ENCODE data around the gene SLC25A24. TPM values are rescaled to one million over a fixed set of nuclear protein-coding genes. Genes with fewer than 3 reads are reported as not detected.
"Not testable (repeated sequence)": the region's sequence is repeated elsewhere in the genome, so short reads cannot be mapped to it uniquely, and the experiment has no call there.

The SLC25A24 gene
- total RNA-seq (2014; rRNA removed; shearing (Covaris generic)): 28.7 and 32.2 TPM in 2 replicates

DNA sequence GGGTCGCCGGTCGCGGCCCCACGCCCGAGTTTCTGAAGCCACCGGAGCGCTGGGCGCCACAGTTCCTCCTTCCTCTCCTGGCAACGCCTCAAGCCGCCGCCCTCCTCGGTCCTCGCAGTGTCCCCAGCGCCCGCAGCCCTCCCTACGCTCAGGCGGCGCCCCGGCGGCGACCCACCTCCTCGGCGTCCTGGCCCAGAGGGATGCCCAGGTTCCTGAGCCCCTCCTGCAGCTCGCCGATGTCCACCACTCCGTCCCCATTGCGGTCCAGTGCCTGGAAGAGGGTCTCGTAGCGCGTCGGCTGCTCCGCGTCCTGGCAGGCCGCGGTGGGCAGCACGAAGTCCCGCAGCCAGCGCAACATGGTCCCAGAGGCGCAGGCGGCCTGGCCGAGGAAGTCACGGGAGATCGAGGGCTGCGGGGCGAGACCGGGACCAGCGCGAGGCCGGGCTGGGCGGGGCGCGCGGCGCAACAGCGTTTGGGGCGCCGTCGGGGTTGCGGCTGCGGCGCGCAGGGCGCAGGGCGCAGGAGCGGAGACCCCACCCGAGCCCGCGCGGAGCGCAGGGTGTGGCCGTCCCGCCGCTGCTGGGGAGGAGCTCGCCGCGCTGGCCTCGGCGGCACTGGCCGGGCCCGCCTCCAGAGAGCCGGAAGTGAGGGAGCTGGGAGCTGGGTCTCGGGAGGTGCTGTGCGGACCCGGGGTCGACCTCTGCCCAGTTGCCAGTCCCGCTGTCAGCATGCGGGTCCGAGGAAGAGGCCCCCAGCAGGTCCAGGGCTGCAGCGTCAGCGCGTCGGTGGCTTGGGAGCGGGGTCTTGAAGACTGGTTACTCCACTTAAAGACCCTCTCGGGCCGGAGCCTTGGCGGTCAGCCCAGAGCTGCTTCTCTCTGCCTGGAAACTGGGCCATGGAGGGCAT lies at the start of gene SLC25A24:
TSS of gene SLC25A24 (minus strand) at position 563 of the 906 bp plus-strand sequence. CDS start at position 358, 205 bp downstream.
- DNase-seq (ENCODE audit: low spot score): peak; percentile 75

DNA sequence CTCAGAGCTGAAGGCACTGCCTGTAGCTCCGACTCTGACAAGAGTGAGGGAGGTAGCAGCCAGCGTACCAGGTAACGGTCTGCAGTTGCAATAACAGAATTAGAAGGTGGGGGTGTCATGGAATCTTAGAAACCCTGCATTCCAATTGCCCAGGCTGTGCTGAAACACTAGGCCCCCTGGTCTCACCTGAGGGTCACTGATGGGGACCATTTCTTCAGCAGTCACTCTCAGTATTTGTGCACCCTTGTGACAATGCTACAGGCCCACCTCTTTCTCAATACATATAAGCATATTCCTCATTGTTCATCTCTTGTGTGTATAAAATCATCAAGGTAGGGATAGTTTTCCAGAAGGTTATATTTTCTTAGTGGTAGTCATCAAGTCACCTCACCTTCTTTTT lies 43.8 kb upstream of the SLC25A24 start, which contains the start of gene NBPF4:
TSS of gene NBPF4 (minus strand) at position 101 of the 400 bp plus-strand sequence. CDS start 315 bp downstream, outside the sequence.
- not testable (repeated sequence) for DNase-seq (ENCODE audit: low spot score)

DNA sequence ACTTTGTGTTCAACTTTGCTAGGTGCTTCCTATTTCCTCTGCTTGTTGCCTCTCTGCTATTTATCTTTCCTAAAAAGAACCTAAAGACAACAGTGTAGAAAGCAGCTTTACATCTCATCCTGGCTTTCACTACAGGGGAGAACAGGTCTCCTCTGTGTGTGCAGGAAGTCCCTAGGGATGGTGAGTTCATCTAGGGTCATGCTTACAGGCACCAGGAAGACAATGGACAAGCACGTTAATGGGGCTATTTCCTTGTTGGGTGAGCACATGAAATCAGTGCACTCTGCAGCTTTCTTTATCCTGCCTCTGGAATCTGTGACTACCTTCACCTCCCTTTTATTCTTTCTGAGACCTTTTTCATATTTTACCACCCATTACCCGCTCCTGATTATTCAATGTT lies 39.3 kb upstream of the SLC25A24 start:
- DNase-seq (ENCODE audit: low spot score): not testable (repeated sequence)

DNA sequence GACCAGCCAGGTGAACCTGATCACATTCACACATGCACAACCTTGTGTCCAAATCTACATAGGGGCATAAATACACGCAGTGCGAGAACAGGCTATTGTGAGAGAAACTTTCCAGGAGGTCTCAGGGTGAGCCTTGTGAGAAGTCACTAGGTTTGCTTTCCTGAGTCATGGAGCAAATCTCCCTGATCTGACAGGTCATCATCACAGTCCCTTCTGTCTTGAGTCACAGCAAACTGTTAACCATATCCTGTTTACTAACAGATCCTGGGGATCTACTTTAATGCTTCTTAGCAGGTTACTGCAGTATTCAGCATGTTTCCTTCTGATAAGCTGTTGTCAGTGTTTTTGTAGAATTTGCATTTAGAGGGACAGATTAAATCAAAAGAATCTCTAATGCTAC lies 35.2 kb upstream of the SLC25A24 start:
- not testable (repeated sequence) for DNase-seq (ENCODE audit: low spot score)

DNA sequence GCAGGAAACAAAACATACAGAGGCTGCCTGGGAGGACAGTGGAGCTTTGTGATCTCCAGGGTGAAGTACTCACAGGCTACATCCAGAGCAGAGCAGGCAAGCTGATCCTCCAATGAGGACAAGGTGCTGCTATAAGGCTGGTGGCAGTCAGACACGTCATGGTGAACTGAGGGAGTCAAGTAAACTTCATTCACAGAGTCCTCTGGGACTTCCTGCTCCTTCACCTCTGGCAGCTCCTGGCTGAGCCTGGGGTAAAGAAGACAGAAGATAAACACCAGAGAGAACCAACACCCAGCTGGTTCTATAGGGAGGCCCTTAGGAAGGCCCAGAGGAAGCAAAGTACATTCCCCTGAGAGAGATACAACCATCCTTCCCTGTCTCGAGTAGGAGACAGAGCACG lies 32.0 kb upstream of the SLC25A24 start:
- not testable (repeated sequence) for DNase-seq (ENCODE audit: low spot score)

DNA sequence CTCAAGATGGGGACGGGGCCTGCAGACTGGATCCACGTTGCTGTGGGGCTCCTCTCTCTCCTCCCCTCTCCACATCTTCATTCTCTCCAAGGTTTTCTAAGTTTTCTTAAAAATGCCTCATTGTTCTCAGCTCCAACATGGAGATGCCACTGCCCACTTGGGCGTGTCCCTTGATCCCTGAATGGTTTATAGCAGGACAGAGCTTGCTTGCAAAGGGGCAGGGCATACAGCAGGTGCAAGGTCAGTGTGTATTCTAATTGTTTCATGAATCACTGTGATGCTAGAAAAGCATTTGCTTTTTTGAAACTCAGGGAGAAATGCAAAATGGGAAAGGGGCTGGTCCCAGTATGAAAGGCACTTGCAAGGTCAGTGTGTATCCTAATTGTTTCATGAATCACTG lies 29.8 kb upstream of the SLC25A24 start:
- not testable (repeated sequence) for DNase-seq (ENCODE audit: low spot score)

DNA sequence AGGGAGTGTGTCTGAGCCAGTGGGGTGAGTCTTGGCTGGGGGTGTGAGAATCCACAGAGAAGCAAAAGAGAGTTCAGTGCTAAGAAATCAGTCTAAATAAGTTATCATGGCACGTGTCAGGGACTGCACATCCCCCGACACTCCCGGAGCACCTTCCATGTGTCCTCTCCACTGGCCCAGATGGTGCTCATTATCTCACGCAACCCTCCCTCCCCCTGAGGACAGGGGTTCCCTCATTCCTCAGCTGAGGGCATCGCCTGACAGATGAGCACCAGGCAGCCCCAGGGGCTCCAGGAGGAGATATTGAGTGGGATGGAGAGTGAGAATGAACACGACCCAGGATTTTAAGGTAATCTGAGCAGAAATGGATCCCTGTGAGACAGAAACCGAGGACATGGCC lies 27.6 kb upstream of the SLC25A24 start:
- not testable (repeated sequence) for DNase-seq (ENCODE audit: low spot score)

DNA sequence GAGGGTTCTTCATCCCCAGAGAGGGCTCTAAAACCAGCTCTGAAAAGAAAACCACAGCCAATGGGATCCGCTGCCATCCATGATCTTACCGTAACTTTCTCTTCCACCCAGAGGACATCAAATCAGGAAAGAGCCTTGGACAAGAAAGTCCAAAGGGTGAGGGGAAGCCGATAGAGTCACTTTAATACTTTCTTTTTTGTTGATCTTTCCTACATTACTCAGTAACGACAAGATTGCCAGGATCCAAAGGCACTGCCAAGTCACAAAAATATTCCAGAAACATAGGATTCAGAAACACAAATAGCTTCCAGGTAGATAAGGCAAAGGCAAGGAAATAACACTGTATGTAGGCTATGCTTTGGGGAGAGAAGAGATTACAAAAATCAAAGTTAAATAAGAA lies 26.7 kb upstream of the SLC25A24 start:
- DNase-seq (ENCODE audit: low spot score): not testable (repeated sequence)

DNA sequence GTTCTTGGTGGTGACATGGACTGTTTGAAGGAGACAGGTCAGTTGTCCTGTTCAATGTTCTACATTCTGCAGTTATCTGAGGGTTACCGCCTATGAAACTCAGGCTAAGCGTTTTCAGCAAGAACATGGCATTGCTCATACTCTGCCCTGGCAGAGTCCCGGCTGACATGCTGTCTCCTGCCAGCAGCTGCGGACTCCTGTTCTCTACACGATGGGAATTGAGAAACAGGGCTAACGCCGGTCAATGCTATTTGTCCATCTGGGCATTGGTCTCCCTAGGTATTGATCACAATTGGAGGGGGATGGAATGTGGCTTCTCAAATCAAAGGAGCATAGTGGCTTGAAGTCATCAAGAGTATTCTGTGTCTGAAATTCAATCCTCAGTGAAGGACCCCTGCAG lies 23.1 kb upstream of the SLC25A24 start:
- not testable (repeated sequence) for DNase-seq (ENCODE audit: low spot score)

DNA sequence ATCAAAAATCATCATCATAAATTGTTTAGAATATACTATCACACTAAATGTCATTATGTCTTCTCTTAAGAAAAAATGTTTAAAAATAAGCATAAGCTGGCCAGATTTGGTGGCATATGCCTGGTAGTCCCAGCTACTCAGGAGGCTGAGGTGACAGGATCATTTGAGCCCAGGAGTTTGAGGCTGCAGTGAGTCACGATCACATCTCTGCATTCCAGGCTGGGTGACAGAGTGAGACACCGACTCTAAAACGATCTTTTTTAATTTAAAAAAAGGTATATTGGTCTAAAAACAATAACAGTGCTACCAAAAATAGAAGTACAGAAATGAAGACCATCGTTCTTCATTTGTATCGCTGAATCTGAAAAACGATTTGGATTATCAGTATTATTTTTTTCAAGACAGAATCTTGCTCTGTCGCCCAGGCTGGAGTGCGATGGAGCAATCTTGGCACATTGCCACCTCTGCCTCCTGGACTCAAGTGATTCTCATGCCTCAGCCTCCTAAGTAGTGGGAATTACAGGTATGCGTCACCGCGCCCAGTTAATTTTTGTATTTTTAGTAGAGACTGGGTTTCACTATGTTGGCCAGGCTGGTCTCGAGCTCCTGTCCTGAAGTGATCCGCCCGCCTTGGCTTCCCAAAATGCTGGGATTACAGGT lies 17.5 kb upstream of the SLC25A24 start:
- not testable (repeated sequence) for DNase-seq (ENCODE audit: low spot score)

DNA sequence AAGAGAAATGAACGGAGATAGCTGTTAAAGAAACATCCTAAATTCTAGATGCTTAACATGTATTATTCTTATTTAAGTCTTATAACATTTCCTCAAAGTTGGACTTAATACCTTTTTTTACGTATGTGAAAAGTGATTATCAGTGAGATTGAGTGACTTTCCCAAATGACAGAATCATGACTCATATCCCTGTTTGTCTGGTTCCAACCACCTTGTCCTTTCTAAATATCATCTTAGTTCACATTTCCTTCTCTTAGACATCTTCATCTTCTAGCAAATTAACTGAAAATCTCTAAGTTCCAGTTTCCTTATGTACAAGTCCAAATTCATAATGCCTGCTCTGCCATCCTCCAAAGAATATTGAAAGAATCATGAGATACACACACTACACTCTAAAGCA lies 16.9 kb upstream of the SLC25A24 start:
- DNase-seq (ENCODE audit: low spot score): not testable (repeated sequence)

DNA sequence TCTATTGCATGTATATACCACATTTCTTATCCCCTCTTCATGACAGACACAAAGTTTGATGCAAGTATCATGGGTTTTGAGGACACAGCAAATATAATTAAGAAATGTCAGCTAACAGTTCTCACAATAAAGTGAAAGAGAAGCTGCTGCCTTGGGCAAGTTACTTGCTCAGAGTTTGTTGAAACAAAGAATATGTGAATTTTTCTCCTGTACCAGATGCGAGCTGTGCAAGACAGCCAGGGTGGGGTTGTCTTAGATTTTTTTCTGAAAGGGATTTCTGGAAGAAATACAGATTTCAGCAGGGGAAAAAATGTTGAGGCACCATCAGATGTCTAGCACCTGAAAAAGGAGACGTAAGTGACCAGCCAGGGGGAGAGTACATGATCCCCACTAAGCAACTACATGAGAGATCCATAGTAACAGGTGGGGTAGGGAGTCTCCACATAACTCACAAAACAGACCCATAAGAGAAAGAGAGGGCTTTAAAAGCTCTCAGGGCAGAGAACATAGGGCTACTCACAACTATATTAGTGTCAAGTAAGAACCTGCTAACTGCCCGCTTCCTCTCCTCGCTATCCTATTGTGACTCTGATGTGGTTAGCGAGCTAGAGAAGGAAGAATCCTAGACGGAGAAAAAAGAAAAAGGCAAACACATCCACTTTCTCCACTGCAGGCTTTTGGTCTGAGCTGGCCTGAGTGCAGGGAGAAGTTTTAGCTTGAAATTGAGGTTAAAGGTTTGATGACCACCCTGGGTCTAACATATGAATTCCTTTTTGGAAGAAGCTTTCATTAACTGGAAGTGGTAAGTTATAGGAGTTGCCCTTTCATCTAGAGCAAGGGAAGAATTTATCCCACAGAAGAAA lies 16.1 kb upstream of the SLC25A24 start:
- DNase-seq (ENCODE audit: low spot score): not testable (repeated sequence)

DNA sequence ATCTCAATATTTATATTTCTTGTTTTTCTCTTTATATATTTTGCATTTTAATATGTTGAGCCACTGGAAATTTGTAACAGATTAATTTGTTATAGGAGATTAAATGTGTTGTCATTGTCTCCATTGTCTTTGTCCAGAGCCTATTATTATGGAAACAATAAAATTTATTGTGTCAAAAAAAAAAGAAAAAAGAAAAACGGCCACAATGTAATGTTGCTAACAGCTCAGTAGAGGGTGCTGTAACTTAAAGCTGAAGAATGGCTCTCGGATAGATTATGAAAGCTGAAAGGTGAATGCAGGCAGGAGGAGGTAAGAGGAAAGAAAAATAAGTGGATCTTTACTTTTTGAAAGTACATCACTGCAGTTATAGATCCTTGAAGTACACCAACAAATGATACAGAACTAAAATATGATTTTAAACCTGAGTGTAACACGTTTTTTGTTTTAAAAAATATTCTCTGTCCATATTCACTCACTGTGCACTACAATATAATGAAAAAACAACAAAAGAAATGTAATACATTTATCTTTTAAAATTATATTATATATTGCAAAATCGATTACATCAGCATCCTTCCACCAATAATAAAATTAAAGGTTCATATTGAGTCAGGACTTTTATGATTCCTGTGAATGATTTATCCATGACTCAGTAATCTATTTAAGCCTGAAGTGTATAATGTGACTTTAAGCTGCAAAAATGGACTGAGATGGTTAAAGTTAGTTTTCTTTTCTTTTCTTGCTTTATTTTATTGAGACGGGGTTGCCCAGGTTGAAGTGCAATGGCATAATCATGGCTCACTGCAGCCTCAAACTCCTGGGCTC lies 14.7 kb upstream of the SLC25A24 start:
- not testable (repeated sequence) for DNase-seq (ENCODE audit: low spot score)

DNA sequence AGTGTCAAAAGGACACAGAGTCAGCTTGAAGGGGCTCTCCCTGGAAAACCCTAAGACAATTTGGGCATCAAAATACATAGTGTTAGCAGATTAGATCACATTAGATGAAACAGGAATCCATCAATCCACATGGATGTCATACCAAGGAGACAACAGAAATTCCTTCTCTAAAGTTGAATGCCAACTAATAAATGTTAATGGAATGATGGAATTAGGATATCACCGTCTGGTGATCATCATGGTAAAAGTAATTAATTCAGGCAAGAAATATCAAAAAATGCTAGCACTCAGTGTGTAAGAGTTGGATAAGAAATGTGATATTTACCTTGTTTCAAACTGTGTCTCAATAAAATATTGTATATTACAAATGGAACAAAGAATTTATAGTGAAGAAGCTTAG lies 10.9 kb upstream of the SLC25A24 start:
- no peak for DNase-seq (ENCODE audit: low spot score)

DNA sequence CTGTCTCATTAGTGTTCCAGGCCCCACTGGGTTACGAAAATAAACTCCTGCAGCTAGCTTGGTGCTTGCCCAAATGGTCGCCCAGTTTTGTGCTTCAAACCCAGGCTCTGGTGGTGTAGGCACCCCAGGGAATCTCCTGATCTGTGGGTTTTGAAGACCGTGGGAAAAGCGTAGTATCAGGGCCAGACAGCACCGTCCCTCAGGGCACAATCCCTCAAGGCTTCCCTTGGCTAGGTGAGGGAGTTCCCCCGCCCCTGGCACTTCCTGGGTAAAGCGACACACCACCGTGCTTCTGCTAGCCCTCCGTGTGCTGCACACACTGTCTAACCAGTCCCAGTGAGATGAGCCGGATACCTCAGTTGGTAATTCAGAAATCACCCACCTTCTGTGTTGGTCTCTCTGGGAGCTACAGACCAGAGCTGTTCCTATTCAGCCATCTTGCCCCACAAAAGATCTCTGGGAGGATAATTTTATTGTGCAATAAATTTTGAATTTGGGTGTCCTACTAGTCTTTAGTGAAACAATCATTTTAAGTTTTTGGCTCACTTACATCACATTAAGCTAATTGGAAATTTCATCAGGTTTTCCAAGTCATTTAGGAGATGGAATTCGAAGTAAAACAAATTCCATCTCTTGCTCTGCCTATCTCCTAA lies 9.4 kb upstream of the SLC25A24 start:
- DNase-seq (ENCODE audit: low spot score): no peak

DNA sequence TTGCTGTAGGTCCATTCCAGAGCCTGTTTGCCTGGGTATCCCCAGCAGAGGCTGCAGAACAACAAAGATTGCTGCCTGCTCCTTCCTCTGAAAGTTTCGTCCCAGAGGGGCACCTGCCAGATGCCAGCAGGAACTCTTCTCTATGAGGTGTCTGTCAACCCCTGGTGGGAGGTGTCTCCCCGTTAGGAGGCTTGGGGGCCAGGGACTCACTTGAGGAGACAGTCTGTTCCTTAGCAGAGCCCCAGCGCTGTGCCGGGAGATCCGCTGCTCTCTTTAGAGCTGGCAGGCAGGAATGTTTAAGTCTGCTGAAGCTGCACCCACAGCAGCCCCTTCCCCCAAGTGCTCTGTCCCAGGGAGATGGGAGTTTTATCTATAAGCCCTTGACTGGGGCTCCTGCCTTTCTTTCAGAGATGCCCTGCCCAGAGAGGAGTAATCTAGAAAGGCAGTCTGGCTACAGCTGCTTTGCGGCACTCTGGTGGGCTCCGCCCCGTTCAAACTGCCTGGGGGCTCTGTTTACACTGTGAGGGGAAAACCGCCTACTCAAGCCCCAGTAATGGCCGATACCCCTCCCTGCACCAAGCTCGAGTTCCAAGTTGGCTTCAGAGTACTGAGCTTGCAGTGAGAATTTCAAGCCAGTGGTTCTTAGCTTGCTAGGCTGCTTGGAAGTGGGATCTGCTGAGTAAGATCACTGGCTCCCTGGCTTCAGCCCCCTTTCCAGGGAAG lies 8.7 kb upstream of the SLC25A24 start:
- DNase-seq (ENCODE audit: low spot score): no peak

DNA sequence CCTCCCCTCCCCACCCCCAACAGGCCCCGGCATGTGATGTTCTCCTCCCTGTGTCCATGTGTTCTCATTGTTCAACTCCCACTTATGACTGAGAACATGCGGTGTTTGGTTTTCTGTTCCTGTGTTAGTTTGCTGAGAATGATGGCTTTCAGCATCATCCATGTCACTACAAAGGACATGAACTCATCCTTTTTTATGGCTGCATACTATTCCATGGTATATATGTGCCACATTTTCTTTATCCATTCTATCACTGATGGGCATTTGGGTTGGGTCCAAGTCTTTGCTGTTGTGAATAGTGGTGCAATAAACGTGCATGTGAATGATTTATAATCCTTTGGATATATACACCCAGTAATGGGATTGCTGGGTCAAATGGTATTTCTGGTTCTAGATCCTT lies 3.4 kb upstream of the SLC25A24 start:
- DNase-seq (ENCODE audit: low spot score): not testable (repeated sequence)

DNA sequence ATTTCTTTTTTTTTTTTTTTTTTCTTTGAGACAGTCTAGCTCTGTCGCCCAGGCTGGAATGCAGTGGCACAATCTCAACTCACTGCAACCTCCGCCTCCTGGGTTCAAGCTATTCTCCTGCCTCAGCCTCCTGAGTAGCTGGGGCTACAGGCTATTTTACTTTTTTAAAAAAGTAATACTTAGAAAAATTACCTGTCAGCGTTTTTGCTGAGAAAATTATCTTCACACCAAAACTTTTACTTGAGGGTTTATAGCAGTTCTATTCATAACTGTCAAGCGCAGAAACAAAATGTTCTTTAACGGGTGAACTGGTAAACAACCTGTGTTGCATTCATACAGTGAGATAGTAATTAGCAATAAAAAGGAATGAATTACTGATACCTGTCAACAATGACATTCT lies 1.5 kb upstream of the SLC25A24 start:
- DNase-seq (ENCODE audit: low spot score): no peak

DNA sequence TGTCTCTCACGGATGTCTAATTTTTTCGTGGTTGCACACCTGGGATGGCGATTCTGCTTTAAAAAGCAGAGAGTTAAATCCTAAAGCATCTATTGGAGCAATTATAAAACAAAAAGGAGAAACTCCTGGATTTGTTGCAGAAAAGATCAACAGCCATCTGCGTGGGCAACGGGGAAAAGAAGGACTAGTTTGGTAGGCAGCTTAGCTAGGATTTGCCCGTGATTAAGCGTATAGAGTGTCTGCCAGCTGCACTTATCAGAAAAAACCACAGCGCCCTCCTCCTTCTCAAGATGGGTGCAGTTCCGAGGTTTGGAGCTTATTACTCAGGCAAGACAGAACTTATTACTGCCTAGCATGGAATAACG lies 526 bp upstream of the SLC25A24 start:
- peak; percentile 63 for DNase-seq (ENCODE audit: low spot score)

Measured in H4 (cell line).